ENCODE measurements around the gene SLC24A4. TPM values are rescaled to one million over a fixed set of nuclear protein-coding genes. Genes with fewer than 3 reads are reported as not detected.

Gene SLC24A4
- total RNA-seq, 1 donor from 2014 or later: 0.82 TPM

- no peak for DNase-seq (ENCODE audit: extremely low spot score, unreplicated experiment)
- H3K36me3 Mint-ChIP-seq: no peaks in the 10 kb centered on the region
- peaks cover 35% of the 10 kb centered on the region for H3K27me3 Mint-ChIP-seq
These were observed 43.3 kb downstream of the SLC24A4 start for GRCh38 chr14:92366237-92366636.

DNA sequence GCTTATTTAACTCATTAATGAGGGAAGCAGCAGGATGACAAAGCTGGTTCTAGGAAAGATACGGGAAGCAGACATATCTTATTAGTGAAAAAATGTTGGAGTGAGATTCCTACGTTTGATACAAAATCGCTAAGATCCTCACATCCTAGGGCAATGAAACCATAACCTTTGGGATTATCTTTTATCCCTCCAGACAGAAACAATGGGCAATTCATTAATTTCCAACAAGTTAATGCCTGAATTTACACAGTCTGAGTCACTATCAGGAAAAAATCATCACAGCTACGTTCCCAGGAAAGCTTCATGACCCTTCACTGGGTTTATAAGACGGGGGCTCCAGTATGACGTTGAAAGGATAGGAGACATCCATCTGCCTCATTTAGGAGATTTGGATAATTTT lies 45.0 kb downstream of the SLC24A4 start:
- H3K36me3 Mint-ChIP-seq: no peaks in the 10 kb centered on the region
- no peak for TF ChIP-seq CTCF (conservative IDR thresholded peaks at IDR 0.05)
- no peak for DNase-seq (ENCODE audit: extremely low spot score, unreplicated experiment)
- H3K4me1 Mint-ChIP-seq (ENCODE audit: unreplicated experiment): no peaks in the 10 kb centered on the region
- no peak overlapping the region for H3K4me3 Mint-ChIP-seq
- H3K27ac Mint-ChIP-seq: no peak overlapping the region
- H3K9me3 Mint-ChIP-seq: no peaks in the 10 kb centered on the region
- peaks cover 26% of the 10 kb centered on the region for H3K27me3 Mint-ChIP-seq

More at GRCh38 chr14:92366237-92366636, 43.3 kb downstream of the SLC24A4 start:
- no peaks in the 10 kb centered on the region for H3K4me1 Mint-ChIP-seq (ENCODE audit: unreplicated experiment)
- H3K27ac Mint-ChIP-seq: no peak overlapping the region
- TF ChIP-seq CTCF (conservative IDR thresholded peaks at IDR 0.05): no peak
- H3K9me3 Mint-ChIP-seq: no peaks in the 10 kb centered on the region
- H3K4me3 Mint-ChIP-seq: no peak overlapping the region

DNA sequence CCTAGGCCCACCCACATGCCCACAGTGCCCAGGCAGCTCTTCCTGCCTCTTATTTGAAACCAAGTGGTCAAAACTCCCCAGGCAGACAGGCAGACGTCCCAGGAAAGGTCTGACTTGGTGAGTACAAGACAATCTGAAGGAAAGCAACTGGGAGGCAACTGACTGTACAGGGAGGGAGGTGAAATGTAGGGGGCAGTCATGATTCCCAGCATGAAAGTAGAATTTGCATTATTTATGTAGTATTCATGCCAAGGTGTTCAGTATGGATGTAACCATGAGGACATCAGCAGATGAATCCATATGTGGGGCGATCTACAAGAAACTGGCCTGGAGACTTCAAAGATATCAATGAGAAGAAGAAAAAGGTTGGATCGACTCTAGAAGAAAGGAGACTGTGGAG lies 46.1 kb downstream of the SLC24A4 start:
- no peaks in the 10 kb centered on the region for H3K36me3 Mint-ChIP-seq
- peaks cover 21% of the 10 kb centered on the region for H3K27me3 Mint-ChIP-seq
- no peaks in the 10 kb centered on the region for H3K9me3 Mint-ChIP-seq
- no peak for DNase-seq (ENCODE audit: extremely low spot score, unreplicated experiment)
- TF ChIP-seq CTCF (conservative IDR thresholded peaks at IDR 0.05): no peak
- no peak overlapping the region for H3K4me3 Mint-ChIP-seq
- H3K4me1 Mint-ChIP-seq (ENCODE audit: unreplicated experiment): no peaks in the 10 kb centered on the region
- no peak overlapping the region for H3K27ac Mint-ChIP-seq

- Mint-ChIP-seq H3K36me3 (no peaks in the 10 kb centered on the region), H3K4me1 (ENCODE audit: unreplicated experiment) (no peaks in the 10 kb centered on the region), H3K9me3 (no peaks in the 10 kb centered on the region), H3K4me3 (no peak overlapping the region), H3K27me3 (peaks cover 19% of the 10 kb centered on the region), H3K27ac (no peak overlapping the region)
- TF ChIP-seq CTCF (conservative IDR thresholded peaks at IDR 0.05): no peak
- DNase-seq (ENCODE audit: extremely low spot score, unreplicated experiment): no peak
These were observed 49.3 kb downstream of the SLC24A4 start for GRCh38 chr14:92372230-92372629.

- Mint-ChIP-seq H3K27me3 (peaks cover 19% of the 10 kb centered on the region), H3K36me3 (no peaks in the 10 kb centered on the region), H3K27ac (no peak overlapping the region), H3K4me3 (no peak overlapping the region), H3K4me1 (ENCODE audit: unreplicated experiment) (no peaks in the 10 kb centered on the region), H3K9me3 (no peaks in the 10 kb centered on the region)
- no peak for DNase-seq (ENCODE audit: extremely low spot score, unreplicated experiment)
- TF ChIP-seq CTCF (conservative IDR thresholded peaks at IDR 0.05): no peak
These were observed 50.4 kb downstream of the SLC24A4 start for GRCh38 chr14:92373336-92373735.

DNA sequence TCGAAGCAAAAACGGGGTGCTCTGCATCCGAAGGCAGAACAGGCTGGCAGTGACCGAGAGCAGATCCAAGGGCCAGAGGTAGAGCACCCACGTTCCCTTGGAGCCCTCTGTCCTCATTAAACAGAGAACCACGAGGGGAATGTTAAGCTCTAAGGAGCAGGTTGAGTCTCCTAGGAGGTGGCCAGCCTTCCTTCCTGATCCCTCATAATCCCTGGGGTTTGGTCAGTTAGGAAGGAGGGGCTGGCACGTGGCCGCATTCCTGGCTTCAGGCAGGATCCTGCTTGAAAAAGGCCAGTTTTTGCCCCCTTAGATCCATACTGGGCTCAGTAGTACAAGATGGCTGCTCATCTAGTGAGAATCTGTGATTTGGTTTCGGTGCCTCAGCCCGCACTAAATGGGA lies 57.2 kb downstream of the SLC24A4 start:
- no peak for TF ChIP-seq CTCF (conservative IDR thresholded peaks at IDR 0.05)
- DNase-seq (ENCODE audit: extremely low spot score, unreplicated experiment): no peak
- Mint-ChIP-seq H3K4me1 (ENCODE audit: unreplicated experiment) (peaks cover 11% of the 10 kb centered on the region), H3K4me3 (no peak overlapping the region), H3K36me3 (no peaks in the 10 kb centered on the region), H3K27me3 (peaks cover 25% of the 10 kb centered on the region), H3K27ac (no peak overlapping the region), H3K9me3 (no peaks in the 10 kb centered on the region)
